NCI-H345 treated with DMSO at 0.1 percent for 48 hours (cell line): Measurements from ENCODE around the gene ATP8B4.
"Not testable (repeated sequence)": the region's sequence is repeated elsewhere in the genome, so short reads cannot be mapped to it uniquely, and the experiment has no call there.

ENCODE experiments used
- DNase-seq: peaks from one replicate; lab custom pipeline; 2025; ENCODE audit not compliant: unreplicated experiment; lab: John Stamatoyannopoulos, UW

ATP8B4 gene

DNA sequence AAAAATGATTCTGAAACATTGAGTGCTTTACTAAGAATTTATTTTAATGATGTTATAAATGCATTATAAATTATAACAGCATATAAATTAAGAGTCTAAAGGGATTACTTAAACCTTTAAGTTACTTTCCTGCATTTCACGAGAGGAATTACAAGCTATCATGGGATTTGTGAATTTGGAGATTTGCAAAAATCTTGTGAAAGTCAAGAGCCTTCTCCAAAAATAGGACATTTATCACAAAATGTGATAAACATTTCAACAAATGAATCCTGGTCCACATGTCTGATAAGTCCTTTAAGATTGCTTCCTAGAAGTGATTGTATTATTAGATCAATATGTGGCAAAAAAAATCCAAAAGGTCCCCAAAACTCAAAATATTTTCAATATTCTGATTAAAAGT, 154.5 kb downstream of the ATP8B4 start:
- no peak for DNase-seq

DNA sequence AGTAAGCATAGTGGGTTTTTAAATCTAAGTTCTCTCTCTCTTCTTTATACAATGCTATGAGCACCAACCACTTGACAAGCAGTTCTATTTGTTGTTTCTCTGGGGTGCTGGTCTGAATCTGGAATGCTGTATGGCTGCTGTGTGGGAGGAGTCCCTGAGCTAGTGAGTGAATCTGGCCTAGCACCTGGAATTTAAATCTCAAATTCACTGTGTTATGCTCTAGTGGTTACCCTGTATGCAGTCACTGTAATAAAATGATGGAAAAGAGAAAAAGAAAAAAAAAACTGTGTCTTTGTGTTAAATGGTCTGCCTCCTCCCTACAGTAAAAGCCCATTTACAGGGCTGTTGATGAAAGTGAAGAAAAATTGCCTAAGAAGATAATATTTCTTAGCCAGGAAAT, 155.0 kb downstream of the ATP8B4 start:
- no peak for DNase-seq

DNA sequence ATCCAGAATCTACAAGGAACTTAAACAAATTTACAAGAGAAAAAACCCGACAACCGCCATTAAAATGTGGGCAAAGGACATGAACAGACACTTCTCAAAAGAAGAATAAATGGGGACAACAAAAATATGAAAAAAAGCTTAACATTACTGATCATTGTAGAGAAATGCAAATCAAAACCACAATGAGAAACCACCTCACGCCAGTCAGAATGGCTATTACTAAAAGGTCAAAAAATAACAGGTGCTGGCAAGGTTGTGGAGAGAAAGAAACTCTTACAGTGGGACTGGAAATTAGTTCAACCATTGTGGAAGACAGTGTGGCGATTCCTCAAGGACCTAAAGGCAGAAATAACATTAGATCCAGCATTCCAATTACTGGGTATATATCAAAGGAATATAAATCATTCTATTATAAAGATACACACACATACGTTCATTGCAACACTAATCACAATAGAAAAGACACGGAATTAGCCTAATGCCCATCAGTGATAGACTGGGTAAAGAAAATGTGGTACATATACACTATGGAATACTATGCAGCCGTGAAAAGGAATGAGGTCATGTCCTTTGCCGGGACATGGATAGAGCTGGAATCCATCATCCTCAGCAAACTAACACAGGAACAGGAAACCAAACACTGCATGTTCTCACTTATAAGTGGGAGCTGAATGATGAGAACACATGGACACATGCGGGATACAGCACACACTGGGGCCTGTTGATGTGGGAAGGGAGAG, 155.8 kb downstream of the ATP8B4 start:
- not testable (repeated sequence) for DNase-seq

DNA sequence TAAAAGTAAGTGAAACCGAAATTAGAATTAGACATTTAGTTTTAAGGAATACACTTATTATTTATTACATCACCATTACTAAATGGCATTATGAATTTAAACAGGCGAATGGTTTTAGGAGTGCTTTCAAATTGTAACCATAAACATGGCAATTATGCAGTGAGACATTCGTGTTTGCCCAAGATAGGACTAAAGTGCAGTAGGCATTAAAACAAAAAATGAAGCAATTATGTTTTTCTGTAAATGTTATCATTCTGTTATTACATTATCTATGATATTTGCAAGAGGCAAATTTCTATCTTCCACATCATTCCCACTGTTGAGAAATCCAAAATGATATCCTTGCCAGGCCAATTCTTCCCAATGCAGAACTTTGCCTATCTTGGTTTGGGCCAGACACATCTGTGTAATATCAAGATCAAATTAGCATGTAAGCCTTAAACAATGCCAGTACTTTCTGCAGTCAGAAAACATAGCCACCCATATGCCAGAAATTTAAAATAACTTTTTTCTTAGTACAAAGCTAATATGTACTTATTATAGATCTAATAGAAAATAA, 156.9 kb downstream of the ATP8B4 start:
- DNase-seq = no peak

DNA sequence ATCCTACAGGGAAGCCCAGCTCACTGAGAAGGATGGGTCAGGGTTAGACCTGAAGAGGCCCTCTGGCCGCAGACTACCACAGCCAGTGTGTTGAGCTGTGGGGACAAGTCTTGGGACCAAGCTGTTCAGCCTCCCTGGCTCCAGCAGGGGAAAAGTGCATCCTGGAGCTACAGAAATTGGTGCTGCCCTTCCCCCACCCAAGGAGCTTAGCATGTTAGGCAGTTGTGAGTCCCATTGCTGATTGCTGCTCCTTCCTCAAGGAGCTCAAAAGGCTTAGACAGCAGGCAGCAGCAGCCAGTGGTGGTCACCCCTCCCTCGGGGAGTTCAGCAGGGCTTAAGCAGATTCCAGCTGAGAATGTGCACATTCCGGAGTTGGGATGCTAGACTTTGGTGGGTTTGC, 165.6 kb downstream of the ATP8B4 start:
- no peak for DNase-seq

DNA sequence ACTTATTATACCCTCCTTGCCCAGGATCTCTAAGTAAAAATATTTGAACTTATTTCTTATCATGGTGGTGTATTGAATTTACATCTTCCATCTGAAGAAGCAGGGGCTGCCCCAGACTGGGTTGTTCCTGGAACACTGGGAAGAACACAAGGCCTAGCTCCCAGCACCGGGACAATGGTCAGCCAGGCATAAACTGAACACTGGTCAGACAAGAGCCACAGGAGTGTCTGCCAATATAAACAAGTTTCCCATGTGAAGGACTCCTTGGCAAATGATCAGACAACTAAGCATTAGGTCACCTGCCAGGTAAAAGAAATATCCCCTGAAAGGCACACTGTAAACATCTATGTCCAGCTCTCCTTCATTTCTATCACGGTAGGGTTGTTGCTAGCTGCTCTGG, 172.4 kb downstream of the ATP8B4 start:
- DNase-seq = no peak

DNA sequence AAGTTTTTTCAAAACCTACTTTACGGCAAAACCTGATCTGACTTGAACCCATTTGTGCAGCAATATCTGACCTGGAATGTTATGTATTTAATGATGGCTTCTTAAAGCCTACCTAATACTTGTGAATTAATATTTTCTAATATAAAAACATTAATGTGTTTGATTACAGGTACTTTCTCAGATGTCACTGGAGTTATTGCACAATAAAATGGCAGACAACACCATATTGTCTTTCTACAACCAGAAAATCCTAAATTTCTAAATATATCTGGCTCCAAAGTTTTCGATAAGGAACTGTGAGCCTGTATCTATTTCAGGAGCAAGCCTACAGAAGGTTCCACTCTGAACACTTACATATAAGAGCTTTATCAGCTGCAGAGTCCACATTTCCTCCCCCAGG, 184.5 kb downstream of the ATP8B4 start:
- no peak for DNase-seq

DNA sequence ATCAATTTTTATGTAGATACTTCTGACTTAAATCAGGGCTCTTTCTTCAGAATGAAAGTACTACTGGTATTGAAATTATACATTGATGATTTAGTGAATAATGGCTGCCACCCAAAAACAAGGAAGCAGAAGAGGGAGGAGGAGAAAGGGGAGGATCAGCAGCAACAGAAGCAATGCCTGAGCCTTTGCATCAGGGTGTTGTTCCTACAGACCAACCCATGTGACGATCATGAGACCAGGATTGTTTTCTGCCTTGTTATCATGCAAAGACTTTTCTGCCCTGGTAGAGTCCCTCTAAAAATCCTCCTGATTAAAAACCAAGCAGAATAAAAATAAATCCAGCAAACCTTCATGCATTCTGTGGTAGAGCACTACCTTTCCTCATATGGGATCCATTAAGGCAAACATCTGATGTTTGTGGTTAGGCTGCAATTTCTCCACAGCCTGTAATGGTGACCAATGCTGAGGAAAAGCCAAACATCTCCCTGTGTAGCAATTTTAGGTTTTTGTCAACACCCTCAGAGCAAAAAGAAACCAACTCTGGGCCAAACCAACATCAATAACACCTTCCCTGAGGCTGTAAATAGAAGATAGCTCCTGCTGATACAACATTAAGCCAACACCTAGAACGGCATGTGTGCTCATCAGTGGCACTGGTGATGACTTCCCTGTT, 191.7 kb downstream of the ATP8B4 start:
- DNase-seq = no peak

DNA sequence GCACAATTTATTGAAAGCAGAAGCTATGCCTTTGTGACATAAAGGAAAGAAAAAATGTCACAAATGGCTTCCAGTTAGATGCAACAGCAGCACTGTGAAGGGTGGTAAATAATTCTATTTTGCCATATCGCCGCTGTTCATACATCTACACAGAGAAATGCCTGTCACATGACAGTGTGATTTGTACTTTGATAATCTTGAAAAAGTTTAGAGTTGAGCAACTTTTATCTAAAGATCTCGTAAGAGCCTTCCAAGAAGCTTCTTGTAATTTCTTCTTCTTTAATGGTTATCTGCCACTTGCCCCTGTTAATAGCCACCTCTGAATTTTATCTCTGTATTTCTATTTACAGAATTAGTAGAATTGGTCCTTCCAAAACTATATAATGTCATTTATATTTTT, 192.3 kb downstream of the ATP8B4 start:
- no peak for DNase-seq

DNA sequence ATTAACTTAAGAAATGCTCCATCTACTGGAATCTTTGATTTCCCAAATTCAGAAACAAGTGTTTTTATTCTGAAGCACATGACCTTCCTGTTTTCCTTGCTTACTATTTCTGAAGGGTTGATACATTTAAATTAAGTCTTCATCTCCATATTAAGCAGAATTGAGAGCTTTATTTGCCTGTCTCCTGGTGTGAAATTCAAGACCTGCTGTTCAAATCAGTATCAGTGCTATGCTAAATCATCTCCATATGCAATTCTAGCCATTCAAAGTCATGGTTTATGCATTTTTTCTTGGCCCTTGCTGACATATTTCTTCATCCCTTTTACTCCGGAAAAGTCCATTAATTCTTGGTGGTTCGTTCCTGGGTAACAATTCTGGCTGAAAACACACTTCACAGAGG, 195.4 kb downstream of the ATP8B4 start:
- DNase-seq = no peak

DNA sequence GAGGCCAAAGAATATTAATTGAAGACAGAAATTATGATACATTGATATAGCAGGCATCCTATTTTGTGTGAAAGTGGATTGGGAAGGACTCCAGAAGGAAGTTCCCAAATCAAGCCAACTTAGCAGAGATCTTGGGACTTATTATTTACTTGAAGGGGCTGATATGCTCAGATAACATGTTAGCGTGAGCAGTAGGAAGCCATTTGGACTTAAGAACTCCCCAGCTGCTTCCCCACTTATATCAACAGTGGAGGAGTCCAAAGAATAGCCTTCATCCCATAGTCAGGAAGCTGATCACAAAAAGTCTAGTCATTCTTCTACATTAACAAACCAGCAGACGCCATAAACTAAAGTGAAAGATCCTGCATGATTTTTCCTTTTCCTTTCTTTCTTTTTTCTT, 200.0 kb downstream of the ATP8B4 start:
- DNase-seq = no peak

DNA sequence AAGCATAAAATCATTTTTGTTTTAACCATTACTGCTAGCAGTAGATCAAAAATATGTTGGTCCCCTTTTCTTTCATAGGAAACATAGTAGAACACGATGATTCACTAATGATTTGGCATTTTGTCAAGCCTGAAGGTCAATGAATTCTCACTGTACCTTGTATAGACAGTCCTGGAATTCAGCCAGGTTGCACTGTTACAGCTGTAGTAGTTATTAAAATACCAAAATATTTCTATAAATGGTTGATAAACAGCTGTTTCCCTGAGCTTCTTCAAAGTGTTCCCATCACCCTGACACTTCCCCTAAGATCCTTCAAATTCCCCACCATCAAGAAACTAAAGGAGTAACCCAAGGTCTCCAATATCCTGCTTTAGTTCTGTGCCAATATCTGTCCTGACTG, 200.9 kb downstream of the ATP8B4 start:
- DNase-seq = no peak

DNA sequence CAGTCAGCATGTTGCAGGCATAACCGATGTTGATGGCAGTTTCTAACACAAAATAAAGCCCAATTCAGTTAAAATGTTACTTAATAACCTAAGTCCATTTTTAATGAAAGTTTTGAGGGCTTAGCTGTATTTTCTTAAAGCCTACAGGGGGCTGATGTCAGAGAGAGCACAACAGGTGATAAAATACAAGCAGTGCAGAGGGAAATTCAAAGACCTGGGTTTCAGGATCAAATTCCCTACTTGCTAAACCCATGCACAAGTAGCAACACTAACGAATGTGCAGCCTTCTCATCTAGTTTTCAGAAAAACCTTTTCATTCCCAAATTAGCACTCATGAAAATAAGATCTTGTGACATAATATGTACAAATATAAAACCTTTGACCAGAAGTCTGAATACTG, 202.0 kb downstream of the ATP8B4 start:
- DNase-seq = no peak

DNA sequence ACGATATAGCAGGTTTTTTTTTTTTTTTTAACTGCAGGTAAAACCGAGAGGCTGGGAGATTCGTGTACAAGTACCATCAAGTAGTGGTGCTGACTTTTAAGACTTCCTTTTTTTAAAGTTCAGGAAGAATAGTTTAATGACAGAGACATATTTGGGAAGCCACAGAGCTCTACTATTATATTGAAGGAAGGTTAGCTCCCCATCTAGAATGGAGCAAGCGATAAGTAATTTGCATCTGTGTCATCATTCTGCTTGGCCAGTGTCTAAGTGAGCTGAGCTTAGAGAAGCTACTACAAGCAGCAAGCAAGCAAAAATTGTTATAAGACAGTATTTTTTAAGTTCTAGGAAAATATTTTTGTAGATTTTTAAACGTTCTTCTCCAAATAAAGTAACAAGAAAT, 203.2 kb downstream of the ATP8B4 start:
- DNase-seq = no peak

DNA sequence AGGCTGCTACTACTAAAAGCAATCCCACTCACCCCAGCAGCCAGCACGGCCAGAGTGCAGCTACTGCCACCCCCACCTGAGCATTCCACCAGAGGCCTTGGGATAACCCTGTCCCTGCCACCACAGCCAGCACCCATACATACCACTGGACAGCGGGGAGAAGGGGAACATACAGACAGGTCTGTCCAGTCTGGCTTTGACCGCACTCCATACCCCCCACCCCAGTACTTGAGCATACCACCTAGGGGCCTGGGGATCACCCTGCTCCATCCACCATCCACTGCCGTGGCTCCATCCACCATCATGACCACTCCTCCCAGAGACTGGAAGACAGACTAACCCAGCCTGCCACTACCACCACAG, 210.1 kb downstream of the ATP8B4 start:
- no peak for DNase-seq

DNA sequence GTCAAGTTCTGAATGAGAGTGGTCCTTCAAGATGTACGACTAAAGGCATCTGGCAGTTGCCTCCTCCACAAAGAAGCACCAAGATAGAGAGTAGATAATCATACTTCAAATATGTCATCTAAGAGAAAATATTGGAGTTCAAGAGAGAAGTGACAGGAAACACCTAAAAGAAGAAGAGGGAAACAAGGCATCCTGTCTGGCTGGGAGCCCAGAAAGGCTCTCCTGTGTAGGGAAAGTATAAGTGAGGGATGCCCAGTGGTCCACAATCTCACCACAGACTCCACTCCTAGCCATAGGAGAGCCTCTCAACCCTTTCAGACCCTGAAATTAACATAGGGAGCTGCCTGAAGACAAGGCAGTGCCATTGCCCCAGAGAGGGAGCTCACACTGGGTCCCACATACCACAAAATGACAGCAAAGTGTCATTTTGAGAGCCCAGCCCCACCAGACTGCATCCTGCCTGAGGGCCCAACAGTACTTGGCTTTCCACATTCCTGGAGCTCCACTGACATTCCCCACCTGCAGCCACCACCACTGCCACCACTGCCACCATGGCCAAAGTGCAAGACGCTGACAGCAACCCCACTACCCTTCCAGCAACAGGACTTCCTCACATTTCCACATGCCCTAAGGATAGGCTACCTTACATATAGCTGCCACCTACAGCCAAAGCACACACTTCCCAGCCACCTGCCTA, 210.6 kb downstream of the ATP8B4 start:
- DNase-seq = no peak

DNA sequence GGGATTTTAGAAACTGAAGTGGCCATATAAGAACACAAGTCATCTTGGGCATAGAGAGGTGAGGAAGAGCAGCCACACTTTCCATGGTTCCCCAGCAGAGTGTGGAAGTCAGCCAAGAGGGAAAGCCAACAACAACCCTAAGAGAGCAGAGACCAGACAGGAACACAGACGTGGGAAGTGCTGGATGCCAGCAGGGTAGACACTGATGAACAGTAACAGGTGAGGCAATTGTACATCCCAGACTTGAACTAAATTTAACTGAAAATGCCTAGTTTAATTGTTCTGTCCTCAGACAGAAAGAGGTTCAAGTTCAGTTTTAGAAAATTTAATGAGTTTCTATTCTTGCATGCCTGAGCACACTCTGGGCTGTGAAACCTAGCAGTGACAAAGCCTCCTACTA, 212.1 kb downstream of the ATP8B4 start:
- DNase-seq = no peak

DNA sequence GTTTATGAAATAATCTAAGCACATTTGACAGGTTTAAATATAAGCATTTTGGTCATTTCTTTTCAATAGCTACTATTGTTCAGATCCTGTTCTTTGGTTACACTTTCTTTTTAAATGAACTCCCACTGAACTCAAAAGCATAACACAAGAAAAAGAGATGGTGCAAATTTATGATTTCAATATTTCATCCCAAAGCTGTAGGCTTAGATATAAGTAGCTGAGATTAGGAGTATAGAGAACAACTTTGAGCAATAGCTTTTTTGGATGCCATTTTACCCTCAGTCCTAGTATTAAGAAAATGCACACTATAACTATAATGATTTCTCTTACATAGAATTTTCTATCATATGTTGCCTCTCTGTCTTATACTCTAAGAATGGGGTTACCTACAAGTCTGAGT, 213.8 kb downstream of the ATP8B4 start:
- DNase-seq = no peak

DNA sequence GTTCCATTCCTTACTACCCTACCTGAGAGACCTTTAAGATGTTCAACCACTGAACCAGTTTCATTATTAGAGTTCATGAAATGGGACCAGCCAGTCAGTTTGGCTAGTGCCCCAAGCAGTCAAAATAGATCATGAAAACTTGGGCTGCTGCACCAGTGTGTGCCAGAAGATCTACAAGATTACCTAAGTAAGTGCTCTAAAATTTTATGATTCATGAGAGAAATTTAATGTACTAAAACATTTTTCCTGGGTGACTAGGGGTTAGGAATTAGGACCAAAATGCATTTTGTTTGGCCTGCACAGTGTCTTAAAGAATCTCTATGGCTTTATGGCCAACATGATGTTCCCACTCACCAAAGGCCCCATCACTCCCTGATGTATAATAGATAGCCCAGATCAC, 214.7 kb downstream of the ATP8B4 start:
- DNase-seq = no peak

DNA sequence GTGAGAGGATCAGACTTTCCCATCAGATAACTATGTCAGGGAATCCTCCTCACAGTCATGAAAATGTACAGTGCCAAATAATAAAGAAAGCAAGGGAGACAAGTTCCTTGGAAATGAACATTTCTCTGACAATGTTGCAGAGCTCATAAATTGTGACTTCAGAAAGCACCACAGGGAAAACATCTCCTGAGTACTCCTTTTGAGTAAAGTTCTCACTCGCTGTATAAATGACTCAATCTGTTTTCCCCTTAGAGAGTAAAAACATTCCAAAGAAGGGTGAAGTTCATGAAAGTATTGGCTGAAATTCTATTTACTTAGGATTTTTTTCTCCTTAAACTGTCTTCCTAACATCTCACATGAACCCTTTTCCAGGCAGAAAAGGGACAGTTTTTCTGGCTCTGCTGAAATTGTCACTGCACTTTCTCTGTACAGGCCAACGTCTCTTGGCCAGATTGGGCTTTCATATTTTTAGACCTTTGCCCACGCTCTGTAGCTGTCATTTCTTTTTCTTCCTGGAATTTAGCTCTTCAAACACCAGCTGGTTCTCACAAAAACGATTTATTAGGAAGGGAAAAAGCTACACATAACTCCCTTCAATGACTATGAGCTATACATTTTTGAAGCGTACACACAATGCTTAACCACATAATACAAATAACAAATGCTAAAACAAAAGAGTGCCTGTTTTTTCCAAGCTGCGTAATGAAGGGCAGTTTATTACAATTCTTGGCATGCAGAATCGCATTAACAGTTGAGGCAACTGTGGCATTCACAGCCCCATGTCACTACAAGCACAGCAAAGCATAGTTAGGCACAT, 216.1 kb downstream of the ATP8B4 start:
- no peak for DNase-seq

DNA sequence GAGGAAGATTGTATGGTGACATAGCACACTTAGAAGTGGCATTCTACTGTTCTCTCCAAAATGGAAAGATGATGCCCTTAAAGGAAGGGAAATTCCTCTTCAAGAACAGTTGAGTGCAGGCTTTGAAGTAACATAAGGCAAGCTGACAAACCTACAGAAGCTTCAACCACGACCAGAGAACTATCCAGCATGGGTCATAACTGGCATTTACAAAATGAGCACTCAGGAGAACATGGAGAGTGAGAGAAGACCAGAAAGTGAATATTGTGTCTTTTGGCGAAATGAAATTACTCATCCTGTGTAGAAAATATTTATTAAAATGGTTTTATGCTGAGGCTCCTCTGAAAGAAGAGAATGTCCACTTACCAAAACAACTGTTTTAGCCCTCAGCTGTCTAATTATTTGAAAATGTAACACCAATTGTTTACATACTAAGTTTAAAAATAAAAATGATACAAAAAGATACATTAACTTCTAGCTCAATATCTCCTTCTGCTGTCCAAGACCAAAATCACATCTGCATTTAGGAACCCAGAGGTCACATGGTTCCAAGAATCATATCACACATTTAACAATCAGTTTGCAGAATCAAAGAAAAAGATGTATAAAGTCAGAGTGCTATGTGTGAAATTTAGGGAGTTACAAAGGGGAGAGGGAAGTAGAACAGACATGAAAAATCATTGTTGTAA, 216.9 kb downstream of the ATP8B4 start:
- no peak for DNase-seq
